A673 (cell line): ENCODE results near the gene EXOC2.

Experiments
- EZH2 ChIP-seq: fragments of 200-600 bp; sonication (generic); IDR thresholded peaks from 2 replicates; pipeline ENCODE4 v1.6.1; 2017; ENCODE audit warnings: borderline replicate concordance, low read depth, mild to moderate bottlenecking, mixed read lengths, antibody characterized with exemption, low read length; ENCODE audit not compliant: poor library complexity, severe bottlenecking
- TF ChIP-seq, protein P1 (sequence below): fragments of 300-800, 200-600 bp; sonication (generic); conservative IDR thresholded peaks from 2 replicates; pipeline ENCODE4 v1.5.1; 2017; ENCODE audit warnings: low read depth, mild to moderate bottlenecking, antibody characterized with exemption, low read length, moderate library complexity, mixed read lengths

DNA sequence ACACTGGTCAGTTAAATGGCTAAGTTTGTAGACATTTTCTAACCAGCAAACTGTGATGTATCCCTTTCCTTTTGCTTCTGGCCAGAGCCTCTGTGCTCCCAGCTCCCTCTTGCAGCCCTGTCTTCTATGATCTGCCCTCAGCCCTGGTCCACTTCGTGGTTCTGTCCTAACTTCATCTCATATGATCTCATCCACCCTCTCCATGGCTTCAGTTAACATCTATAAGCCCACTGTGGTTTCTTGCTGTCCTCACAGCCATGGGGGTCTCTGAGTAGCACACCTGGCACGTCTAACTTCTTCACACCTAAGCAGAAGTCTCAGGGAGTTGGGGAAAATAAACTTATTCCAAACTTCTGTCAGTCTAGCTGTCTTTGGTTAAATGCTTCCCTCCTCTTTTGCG is 219.6 kb downstream of the EXOC2 start:
- TF ChIP-seq EZH2, result no peak
- TF ChIP-seq, protein P1, sequence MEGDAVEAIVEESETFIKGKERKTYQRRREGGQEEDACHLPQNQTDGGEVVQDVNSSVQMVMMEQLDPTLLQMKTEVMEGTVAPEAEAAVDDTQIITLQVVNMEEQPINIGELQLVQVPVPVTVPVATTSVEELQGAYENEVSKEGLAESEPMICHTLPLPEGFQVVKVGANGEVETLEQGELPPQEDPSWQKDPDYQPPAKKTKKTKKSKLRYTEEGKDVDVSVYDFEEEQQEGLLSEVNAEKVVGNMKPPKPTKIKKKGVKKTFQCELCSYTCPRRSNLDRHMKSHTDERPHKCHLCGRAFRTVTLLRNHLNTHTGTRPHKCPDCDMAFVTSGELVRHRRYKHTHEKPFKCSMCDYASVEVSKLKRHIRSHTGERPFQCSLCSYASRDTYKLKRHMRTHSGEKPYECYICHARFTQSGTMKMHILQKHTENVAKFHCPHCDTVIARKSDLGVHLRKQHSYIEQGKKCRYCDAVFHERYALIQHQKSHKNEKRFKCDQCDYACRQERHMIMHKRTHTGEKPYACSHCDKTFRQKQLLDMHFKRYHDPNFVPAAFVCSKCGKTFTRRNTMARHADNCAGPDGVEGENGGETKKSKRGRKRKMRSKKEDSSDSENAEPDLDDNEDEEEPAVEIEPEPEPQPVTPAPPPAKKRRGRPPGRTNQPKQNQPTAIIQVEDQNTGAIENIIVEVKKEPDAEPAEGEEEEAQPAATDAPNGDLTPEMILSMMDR, result no peak
